H1 (cell line): ENCODE data around the gene SSTR5.

Experiments used
- KDM5A ChIP-seq: fragments of 200-600 bp; IDR thresholded peaks from 2 replicates; pipeline ENCODE4 v1.7.1; 2012; ENCODE audit warnings: mild to moderate bottlenecking, low read length, inconsistent platforms, mixed read lengths
- SRF ChIP-seq: IDR thresholded peaks from 2 replicates; pipeline ENCODE4 v1.6.1; 2011; ENCODE audit warnings: mild to moderate bottlenecking, low read depth, low read length, moderate library complexity
- TCF12 ChIP-seq: IDR thresholded peaks from 2 replicates; pipeline ENCODE4 v1.6.1; 2011; ENCODE audit warnings: low read depth, mild to moderate bottlenecking, low read length

DNA sequence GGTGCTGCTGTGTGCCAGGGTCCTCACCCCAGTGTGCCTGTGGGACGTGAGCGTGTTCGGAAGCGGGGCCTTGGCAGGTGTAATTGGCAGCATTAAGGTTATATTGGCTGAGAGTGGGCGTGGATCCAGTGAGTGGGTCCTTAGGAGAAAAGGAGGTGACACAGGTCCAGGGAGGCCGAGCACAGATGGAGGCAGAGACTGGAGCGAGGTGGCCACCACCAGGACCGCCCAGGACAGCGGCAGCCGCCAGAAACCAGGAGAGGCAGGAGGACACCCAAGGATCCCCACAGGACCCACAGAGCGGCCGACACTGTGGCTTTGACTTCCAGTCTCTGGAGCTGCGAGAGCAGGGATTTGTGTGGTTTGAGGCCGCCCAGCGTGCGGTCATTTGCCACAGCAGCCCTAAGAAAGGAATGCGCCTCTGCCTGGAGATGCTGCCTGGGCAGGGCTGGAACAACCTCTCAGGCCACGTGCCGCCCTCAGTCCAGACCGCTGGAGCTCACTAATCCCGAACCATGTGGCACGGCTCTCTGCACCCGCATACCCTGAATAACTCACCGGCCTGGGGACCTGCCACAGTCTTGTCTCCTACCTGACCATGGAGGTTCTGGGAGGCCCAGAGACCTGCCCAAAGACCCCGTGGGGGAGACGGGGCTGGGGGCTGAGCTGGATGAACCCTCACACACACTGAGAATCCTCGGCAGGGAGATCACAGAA, 45.6 kb upstream of the SSTR5 start:
- TF ChIP-seq SRF = no peak
- TF ChIP-seq KDM5A = no peak
- no peak for TF ChIP-seq TCF12
